ENCODE data around the gene ARMC2. TPM values are rescaled to one million over a fixed set of nuclear protein-coding genes. Genes with fewer than 3 reads are reported as not detected.

The ARMC2 gene
- total RNA-seq, 6 experiments from 2014 or later, result 1.8 to 3.6 (median 2.7) TPM

- TF ChIP-seq, protein P1, sequence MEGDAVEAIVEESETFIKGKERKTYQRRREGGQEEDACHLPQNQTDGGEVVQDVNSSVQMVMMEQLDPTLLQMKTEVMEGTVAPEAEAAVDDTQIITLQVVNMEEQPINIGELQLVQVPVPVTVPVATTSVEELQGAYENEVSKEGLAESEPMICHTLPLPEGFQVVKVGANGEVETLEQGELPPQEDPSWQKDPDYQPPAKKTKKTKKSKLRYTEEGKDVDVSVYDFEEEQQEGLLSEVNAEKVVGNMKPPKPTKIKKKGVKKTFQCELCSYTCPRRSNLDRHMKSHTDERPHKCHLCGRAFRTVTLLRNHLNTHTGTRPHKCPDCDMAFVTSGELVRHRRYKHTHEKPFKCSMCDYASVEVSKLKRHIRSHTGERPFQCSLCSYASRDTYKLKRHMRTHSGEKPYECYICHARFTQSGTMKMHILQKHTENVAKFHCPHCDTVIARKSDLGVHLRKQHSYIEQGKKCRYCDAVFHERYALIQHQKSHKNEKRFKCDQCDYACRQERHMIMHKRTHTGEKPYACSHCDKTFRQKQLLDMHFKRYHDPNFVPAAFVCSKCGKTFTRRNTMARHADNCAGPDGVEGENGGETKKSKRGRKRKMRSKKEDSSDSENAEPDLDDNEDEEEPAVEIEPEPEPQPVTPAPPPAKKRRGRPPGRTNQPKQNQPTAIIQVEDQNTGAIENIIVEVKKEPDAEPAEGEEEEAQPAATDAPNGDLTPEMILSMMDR (IDR thresholded peaks at IDR 0.05), result no peak
- peaks cover 4% of the 10 kb centered on the region; the same call in 1 of the 2 replicates for H3K27me3 Mint-ChIP-seq (ENCODE audit: insufficient read depth)
- no peak overlapping the region for H3K4me3 Mint-ChIP-seq
- peaks cover 6% of the 10 kb centered on the region; the same call in 1 of the 2 replicates for H3K4me1 Mint-ChIP-seq (ENCODE audit: low read depth)
- no peaks in the 10 kb centered on the region for H3K36me3 Mint-ChIP-seq (ENCODE audit: low read depth)
- no peak for DNase-seq
- H3K27ac Mint-ChIP-seq, result no peak overlapping the region
- no peaks in the 10 kb centered on the region for H3K9me3 Mint-ChIP-seq
These were observed 46.9 kb upstream of the ARMC2 start for GRCh38 chr6:108801366-108801765.

DNA sequence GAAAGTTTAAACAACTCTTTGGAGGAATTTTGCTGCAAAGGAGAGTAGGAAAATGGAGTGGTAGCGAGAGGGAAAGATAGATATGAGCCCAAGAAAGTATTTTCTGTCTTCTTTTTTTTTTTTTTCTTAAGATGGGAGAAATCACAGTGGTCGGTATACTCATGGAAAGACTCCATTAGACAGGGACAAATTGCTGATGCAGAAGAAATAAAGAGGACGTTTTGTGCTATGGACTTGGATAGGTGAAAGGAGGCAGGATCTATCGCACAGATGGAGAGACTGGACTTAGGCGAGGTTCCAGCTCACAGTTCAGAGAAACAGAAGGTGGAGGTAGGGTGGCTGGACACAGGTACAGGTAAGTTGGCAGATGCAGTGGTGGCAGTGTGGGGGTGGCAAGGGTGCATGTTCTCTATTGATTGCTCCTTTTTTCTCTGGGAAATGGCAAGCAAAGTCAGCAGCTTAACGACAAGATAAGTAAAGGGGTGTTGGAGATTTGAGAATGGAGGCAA, 44.2 kb upstream of the ARMC2 start:
- no peak overlapping the region for H3K4me3 Mint-ChIP-seq

DNA sequence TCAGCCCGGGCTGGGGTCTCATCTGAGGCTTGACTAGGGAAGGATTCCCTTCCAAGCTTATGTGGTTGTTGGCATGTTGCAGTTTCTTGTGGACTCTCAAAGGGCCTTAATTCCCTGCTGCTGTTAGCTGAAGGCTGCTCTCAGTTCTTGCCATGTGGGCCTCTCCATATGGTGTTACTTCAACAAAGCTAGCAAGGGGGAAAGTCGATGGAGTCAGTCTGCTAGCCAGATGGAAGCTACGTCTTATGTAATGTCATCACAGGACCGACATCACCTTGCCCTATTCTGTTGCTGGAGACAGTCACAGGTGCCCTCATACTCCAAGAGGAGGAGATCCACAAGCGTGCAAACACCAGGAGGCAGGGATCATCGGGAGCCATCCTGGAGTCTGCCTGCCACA, 43.3 kb upstream of the ARMC2 start:
- Mint-ChIP-seq H3K36me3 (ENCODE audit: low read depth) (no peaks in the 10 kb centered on the region), H3K4me3 (no peak overlapping the region), H3K27me3 (ENCODE audit: insufficient read depth) (peaks cover 2% of the 10 kb centered on the region; the same call in 1 of the 2 replicates), H3K4me1 (ENCODE audit: low read depth) (no peaks in the 10 kb centered on the region), H3K27ac (no peak overlapping the region), H3K9me3 (no peaks in the 10 kb centered on the region)
- TF ChIP-seq, protein P1 (IDR thresholded peaks at IDR 0.05), result no peak
- DNase-seq, result no peak

More for the DNA sequence above, 44.2 kb upstream of the ARMC2 start:
- Mint-ChIP-seq H3K4me1 (ENCODE audit: low read depth) (no peaks in the 10 kb centered on the region), H3K27ac (no peak overlapping the region), H3K9me3 (no peaks in the 10 kb centered on the region), H3K36me3 (ENCODE audit: low read depth) (no peaks in the 10 kb centered on the region), H3K27me3 (ENCODE audit: insufficient read depth) (peaks cover 3% of the 10 kb centered on the region; the same call in 1 of the 2 replicates)
- no peak for DNase-seq
- TF ChIP-seq, protein P1 (IDR thresholded peaks at IDR 0.05), result no peak

DNA sequence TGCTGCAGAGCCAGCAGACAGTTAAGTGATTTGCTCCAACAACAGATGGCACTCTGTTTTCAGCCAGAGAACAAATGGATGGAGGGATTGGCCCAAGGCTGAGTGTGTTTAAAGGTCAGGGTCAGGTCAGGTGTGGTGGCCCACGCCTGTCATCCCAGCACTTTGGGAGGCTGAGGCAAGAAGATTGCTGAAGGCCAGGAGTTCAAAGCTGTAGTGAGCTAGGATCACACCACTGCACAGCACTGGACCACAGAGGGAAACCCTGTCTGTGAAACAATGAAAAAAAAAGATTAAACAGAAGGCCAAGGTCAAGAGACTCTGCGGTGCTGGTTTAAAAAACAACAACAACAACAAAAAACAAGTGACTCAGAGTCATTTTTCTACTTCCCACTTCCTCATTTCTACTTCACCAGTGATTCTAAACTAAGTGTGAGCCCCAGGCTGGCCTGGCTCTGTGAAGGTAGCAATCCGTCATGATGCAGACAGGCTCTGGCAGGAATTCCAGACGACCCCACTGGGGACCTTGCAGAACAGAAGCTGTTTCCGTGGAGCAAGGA, 42.5 kb upstream of the ARMC2 start:
- TF ChIP-seq, protein P1 (IDR thresholded peaks at IDR 0.05), result no peak
- peaks cover 2% of the 10 kb centered on the region; the same call in 1 of the 2 replicates for H3K27me3 Mint-ChIP-seq (ENCODE audit: insufficient read depth)
- H3K4me1 Mint-ChIP-seq (ENCODE audit: low read depth), result no peaks in the 10 kb centered on the region
- no peak overlapping the region for H3K27ac Mint-ChIP-seq
- H3K4me3 Mint-ChIP-seq, result no peak overlapping the region
- DNase-seq, result no peak
- H3K36me3 Mint-ChIP-seq (ENCODE audit: low read depth), result no peaks in the 10 kb centered on the region
- H3K9me3 Mint-ChIP-seq, result no peaks in the 10 kb centered on the region

- H3K27ac Mint-ChIP-seq, result no peak overlapping the region
These were observed 42.1 kb upstream of the ARMC2 start for GRCh38 chr6:108806171-108806570.

More at GRCh38 chr6:108806171-108806570, 42.1 kb upstream of the ARMC2 start:
- Mint-ChIP-seq H3K4me1 (ENCODE audit: low read depth) (no peaks in the 10 kb centered on the region), H3K9me3 (no peaks in the 10 kb centered on the region), H3K36me3 (ENCODE audit: low read depth) (no peaks in the 10 kb centered on the region), H3K4me3 (no peak overlapping the region), H3K27me3 (ENCODE audit: insufficient read depth) (peaks cover 2% of the 10 kb centered on the region; the same call in 1 of the 2 replicates)
- TF ChIP-seq, protein P1 (IDR thresholded peaks at IDR 0.05), result no peak
- DNase-seq, result no peak

All from HFFc6 (cell line).